ENCODE results near the gene FNBP1.
"Not testable (repeated sequence)": the region's sequence is repeated elsewhere in the genome, so short reads cannot be mapped to it uniquely, and the experiment has no call there.

Gene FNBP1

DNA sequence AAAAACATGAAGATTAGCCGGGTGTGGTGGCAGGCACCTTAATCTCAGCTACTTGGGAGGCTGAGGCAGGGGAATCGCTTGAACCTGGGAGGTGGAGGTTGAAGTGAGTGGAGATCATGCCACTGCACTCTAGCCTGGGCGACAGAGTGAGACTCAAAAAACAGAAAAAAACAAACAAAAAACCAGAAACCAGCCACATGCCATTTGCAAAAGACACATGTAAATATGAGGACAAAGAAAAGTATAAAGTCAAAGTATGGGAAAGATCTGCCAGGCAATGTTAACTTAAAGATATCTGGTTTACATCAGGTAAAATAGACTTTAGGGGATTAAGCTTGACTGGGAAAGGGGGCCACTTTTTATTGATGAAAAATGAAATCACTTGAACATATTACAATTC lies 90.7 kb downstream of the FNBP1 start:
- TF ChIP-seq, protein P1, sequence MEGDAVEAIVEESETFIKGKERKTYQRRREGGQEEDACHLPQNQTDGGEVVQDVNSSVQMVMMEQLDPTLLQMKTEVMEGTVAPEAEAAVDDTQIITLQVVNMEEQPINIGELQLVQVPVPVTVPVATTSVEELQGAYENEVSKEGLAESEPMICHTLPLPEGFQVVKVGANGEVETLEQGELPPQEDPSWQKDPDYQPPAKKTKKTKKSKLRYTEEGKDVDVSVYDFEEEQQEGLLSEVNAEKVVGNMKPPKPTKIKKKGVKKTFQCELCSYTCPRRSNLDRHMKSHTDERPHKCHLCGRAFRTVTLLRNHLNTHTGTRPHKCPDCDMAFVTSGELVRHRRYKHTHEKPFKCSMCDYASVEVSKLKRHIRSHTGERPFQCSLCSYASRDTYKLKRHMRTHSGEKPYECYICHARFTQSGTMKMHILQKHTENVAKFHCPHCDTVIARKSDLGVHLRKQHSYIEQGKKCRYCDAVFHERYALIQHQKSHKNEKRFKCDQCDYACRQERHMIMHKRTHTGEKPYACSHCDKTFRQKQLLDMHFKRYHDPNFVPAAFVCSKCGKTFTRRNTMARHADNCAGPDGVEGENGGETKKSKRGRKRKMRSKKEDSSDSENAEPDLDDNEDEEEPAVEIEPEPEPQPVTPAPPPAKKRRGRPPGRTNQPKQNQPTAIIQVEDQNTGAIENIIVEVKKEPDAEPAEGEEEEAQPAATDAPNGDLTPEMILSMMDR (IDR thresholded peaks at IDR 0.05; ENCODE audit: insufficient read depth, low read depth, low read length, missing control alignments), result no peak

DNA sequence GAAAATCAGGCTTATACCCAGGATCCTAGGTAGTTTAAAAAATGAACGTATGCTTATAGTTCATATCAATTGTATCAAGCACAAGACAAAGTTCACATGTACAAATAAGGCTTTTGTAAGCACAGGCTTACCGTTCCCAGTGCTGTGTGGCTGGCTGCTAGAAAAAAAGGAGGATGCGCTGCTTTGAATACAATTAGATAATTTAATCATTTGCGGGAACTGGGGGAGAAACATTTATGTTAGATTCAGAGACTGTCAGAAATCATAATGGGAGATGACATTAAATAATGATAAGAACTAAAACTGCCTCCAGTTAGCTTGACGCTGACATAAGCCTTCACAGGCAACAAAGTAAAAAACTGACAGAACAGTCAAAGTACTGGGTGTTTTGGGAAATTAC lies 93.2 kb downstream of the FNBP1 start:
- DNase-seq (ENCODE audit: low read depth), result no peak
- TF ChIP-seq, protein P1 (IDR thresholded peaks at IDR 0.05; ENCODE audit: insufficient read depth, low read depth, low read length, missing control alignments), result no peak
- no peak overlapping the region for H3K4me3 ChIP-seq (ENCODE audit: low read depth, low read length)

More for the DNA sequence above, 90.7 kb downstream of the FNBP1 start:
- H3K4me3 ChIP-seq (ENCODE audit: low read depth, low read length), result no peak overlapping the region
- no peak for DNase-seq (ENCODE audit: low read depth)

DNA sequence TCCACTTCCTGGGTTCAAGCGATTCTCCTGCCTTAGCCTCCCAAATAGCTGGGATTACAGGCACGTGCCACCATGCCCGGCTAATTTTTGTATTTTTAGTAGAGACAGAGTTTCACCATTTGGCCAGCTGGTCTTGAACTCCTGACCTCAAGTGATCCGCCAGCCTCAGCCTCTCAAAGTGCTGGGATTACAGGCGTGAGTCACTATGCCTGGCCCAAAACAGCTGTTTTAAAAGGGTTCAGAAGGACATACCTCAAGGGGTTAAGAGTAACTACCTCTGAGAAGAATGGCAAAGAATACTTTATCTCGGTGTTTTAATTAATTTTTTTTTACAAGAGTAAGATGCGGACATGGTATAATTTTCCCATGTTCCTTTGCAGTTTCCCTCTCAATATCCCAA lies 94.4 kb downstream of the FNBP1 start:
- DNase-seq (ENCODE audit: low read depth); H3K4me3 ChIP-seq (ENCODE audit: low read depth, low read length): not testable (repeated sequence)

DNA sequence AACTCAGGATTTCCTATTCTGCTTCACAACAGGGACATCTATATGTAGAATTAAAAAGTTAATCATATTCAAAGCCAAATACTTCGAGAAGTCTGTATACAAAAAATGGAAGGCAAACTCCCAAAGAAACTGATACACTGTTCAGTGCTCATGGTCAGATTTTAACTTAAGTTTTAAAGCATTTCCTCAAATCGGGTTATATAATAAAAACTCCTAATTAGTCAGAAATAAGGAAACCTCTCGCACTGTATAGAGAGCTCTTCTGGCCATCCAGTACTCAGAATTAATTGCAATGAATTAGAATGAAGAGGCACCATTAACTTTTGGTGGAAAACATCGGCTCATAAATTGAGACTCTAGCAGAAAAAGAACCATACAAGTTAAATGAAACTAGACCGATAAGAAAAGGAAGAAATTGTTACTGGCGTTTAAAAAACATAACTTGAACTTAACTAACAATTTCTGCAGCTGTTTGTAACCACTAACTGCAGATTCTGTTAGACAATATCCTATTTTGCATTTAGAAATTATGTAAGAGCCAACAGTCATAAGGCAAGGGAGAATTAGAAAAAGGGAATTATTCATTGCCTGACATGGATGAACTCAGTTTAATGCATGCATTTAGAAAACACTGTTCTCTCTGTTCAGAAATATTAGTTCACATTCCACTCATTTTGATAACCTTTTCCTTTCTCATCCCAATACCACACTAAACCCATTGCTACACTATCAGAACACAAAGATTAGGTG lies 96.6 kb downstream of the FNBP1 start:
- no peak for DNase-seq (ENCODE audit: low read depth)
- H3K4me3 ChIP-seq (ENCODE audit: low read depth, low read length), result no peak overlapping the region
- TF ChIP-seq, protein P1 (IDR thresholded peaks at IDR 0.05; ENCODE audit: insufficient read depth, low read depth, low read length, missing control alignments), result no peak

DNA sequence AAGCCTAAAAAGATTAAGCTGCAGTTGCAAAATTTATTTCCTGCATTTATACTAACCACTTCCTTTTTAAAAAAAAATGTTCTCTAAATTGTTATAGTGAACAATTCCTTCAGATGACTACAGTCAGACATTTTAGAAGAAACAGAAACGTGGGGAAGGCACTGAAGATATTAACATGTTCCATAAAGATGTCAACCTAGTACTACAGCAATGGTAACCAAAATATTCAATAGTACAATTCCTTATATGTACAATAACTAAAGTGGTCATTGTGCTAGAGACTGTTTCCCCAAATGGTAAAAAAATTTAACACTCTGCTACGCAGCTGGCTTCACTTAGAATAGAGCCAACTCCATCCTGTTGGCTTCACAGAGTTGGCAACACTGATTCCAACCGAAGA lies 97.7 kb downstream of the FNBP1 start:
- TF ChIP-seq, protein P1 (IDR thresholded peaks at IDR 0.05; ENCODE audit: insufficient read depth, low read depth, low read length, missing control alignments), result no peak
- DNase-seq (ENCODE audit: low read depth), result no peak
- no peak overlapping the region for H3K4me3 ChIP-seq (ENCODE audit: low read depth, low read length)

DNA sequence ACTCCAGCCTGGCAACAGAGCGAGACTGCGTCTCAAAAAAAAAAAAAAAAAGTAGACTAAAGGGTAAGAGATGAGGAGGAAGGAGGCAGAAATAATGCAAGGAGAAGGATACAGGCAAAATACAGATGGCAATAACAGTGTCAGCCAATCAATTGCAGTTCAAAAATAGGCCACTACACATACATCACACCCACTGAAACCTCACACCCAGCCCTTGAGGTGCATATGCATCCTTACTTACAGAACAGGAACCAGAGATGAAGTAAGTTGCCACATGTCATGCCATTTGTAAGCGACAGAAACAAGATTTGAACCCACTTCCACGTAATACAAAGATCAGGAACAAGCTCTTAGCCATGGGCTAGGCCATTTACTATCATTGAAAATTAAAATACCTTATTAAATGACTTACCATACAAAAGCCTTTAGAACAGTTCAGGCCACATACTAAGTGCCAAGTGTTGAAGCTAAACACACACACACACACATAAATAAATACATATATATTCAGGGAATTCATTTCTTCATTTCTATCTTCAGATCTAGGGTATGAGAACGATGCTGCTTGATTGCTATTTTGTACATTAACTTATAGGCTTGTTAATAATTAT lies 98.4 kb downstream of the FNBP1 start:
- DNase-seq (ENCODE audit: low read depth), result no peak
- TF ChIP-seq, protein P1 (IDR thresholded peaks at IDR 0.05; ENCODE audit: insufficient read depth, low read depth, low read length, missing control alignments), result no peak
- H3K4me3 ChIP-seq (ENCODE audit: low read depth, low read length), result no peak overlapping the region

DNA sequence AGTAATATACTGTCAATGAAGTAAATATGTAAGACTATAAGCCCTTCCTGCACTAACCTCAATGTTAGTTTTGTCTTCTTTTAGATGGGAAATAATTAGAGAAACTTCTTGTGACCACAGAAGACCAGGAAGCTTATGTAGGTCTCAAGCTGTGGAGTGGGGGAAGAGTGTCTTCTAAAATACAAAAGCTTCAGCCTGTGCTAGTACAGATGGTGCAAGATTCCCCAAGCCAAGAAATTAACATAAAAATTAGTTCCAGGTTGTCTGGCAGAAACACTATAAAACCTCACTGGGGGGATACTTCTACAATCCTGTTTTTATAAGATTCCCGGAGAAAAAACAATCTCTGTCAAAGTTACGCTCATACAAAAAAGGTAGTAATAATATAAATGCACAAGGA lies 103.6 kb downstream of the FNBP1 start:
- no peak overlapping the region for H3K4me3 ChIP-seq (ENCODE audit: low read depth, low read length)
- DNase-seq (ENCODE audit: low read depth), result no peak
- TF ChIP-seq, protein P1 (IDR thresholded peaks at IDR 0.05; ENCODE audit: insufficient read depth, low read depth, low read length, missing control alignments), result no peak
